Femur (tissue), 1 donor: ENCODE data around the gene BTBD9.

ENCODE experiments used
- DNase-seq: peaks from one replicate; pipeline ENCODE4 v3.0.0-alpha.2; 2017

The BTBD9 gene

DNA sequence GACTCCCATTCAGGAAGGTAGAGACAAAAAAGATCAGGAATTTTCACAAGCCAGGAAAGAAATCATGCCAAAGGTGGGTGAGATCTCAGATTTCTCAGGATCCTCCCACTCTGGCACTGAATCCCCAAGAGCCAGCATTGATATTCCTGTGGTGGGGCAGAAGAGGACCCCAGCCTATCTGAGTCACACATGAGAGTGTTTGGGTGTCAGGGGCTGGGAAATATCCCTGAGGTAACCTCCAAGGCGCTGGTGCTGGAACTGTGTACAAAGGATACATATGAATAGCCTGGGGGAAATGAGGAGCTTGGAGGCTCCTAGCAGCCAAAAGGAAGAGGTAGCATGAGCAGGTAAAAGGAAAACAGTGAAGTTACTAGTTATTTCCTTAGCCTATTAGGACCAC lies 369.4 kb downstream of the BTBD9 start:
- no peak for DNase-seq

DNA sequence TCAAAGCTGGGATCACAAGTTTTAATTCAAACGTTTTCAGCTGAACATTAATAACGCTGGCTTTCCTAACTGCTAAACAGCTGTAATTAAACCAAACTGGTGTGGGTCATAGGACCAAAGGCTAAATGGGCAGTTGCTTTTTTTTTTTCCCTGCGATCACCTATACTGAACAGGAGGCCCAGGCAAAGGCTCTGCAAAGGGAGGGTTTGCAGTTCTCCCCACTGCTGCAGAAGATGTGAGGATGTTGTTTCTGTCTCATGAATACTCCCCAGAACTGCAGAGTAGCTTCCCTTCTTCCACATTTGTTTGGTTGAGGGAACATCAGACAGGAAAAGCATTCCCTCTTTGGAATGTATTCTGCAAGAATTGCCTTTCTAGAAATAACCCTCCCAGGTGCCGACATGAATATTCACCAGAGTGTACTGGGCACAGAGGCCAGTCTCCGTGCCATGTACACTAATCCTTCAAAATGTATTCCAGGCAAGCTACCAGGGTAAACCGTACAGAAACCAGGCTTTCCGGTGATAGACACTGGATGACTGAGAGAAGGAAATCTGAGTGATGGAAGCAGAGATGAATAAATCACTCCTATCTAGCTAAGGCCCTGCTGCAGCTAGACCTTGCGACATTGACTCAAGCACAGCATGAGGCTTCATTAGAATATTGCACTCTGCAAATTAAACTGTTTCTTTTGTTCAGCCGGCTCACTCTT lies 370.1 kb downstream of the BTBD9 start:
- no peak for DNase-seq

DNA sequence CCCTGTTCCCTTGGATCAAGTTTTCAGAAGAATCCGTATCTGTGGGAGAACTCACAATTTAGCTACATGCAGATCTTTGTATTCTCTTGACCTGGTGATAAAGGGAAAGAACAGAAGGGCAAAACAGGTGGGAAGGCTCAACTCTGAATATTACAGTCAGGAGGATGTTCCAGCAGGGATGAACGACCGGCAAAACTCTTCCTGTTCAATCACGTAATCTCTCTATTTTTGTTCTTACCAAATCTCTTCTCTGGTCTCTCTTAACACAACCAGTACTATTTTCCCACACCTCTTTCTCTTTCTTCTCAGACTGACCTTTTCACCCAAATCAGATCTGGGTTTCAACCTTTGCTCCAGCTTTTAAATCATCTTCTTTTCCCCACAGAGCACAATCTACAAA lies 371.4 kb downstream of the BTBD9 start:
- no peak for DNase-seq

DNA sequence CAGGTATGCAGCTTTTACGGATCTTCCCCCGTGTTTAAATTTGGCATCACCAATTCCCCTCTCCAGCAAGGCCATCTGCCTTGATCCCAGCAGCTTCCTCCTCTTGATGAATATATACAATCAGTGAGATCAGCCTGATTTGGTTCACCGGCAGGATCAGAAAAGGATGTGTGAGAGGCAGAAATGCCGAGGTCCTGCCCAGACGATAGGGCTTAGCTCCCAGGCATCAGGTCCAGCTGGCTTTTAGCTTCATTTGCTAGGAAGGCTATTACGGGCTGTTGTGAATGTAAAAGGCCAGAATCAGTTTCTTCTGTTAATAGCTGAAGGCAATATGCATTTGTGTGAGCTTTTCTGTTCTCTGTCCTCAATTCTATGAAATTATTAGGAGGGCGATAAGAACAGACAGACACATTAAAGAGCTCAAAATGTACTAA lies 372.8 kb downstream of the BTBD9 start:
- no peak for DNase-seq

DNA sequence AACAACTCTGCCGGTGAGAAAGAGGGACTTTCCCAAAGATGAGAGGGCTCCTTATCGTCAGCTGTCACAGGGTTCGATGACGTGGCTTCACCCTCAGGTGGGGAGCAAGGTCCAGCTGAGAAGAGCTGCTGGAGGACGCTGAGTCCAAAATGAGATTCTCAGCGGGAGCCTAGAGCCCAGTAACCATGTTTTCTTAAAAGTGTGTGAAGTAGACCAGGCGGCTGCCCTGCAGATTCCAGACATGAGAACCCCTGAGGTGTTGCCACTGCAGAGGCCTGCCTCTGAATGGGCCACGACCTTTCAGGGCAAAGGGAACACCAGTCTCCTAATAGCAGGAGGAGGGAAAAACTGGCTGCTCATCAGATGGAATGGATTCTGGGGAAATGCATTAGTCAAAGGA lies 375.1 kb downstream of the BTBD9 start:
- no peak for DNase-seq

DNA sequence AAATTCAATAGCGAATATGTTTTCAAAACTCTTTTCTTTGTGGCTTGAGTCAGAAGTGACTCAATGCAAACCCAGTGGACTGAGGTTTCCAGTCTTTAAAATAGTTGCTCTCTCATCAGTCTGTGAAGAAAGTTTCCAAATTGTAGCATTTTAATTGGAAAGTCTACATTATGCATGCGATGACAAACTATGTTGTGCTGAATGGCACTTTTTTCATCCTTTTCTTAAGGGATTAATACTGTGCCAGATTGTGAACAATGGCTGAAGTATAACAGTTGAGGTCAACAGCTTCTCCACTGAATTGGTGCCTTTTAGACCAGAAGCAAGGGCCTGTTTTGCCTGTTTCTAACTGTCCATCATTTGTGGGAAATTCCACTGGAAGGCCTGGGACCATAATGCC lies 377.1 kb downstream of the BTBD9 start:
- no peak for DNase-seq

DNA sequence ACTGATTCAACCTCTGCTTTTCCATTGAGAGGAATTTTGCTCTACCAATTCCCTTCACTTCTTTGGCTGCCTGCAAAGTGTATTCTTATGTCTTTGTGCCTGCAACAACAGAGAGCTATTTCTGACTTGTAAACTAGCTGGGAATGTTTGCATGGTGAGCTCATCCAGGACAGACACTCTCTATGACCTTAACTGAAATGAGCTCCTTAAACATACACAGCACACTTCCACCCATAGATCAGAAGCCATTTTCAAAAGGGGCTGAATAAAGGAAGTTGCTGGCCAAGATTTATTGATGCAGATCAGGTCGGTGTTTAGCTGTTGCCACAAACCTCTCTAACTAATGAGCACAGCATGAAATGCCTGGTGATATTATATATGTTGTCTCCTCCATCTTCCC lies 377.7 kb downstream of the BTBD9 start:
- DNase-seq: peak; percentile 57

DNA sequence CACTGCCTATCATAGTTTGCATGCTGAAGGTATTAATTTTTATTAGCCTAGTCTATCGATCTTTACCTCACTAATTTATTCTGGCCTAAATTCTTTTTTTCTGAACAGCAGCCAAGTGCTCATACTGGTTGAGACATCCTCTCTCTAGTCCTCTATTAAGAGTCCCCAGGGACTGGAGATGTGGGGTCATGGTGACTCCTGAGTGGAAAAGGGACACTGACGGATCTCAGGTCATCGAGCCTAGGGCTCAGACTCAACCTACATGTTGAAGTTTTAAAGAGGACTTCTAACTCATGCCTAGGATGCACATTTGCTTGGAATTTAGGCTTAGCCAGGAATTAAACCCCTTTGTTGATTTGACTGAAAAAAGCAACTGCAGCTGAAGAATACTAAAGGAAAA lies 378.1 kb downstream of the BTBD9 start:
- DNase-seq: no peak

DNA sequence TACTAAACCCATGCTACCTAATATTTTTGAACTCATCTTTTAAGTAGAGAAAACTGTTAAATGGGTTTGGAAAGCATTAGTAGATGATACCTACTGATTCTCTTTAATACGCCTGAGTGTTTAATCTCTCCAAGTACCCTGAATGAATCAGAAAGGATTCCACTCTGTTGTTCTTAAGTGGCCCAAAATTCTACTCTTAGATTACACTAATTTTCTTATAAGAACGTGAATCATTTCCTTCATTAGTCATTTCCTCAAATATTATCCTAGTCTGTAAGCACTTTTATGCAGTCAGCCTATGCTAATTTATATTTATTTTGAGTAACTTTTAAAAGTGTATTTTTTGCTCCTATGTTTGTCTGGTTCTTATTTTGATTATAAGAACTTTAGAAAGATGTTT lies 380.0 kb downstream of the BTBD9 start:
- no peak for DNase-seq

DNA sequence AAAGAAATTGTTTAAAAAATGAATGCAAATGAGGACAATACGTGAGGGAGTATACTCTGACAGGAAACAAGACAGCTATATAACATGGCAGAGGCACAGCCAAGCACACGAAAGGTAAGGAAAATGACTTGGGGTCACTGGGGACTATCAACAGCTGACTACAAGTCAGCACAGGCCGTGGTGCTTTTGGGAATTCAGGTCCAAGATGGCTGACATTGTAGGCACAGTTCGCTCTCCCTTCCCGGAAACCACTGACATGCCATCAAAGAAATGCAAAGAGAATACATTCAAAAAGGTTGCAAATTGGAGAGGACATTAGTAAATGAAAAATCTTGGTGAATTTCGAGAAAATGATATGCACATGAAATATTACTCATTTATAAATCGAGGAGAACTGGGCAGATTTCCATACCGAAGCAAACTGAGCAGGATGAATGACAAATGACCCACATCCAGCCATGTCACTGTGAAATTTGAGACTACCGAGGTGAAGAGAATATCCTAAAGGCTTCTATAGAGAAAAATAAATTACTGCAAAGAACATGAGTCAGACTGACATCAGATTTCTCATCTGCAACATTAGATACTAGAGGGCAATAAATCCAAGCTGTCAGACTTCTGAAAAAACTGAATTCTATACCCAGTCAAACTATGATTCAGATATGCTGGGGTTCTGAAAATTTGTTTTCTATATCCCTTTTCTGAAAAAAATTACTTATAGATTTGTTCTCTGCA lies 391.1 kb downstream of the BTBD9 start:
- DNase-seq: no peak

DNA sequence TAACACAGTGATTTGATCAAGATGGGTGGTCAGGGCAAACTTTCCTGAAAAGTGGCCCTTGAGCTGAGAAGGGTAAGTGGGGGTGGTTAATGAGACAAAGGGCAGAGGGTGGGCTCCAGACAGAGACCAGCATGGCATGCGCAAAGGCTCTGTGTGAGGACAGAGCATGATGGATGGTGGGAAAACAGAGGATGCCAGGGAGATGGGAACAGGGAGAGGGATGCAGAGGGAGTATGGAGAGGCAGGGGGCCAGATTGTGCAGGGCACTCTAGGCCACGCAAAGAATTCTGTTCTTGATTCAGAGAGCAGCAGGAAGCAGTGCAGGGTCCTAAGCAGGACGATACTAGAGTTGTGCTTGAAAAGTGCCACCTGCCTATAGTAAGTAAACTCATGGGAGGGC lies 394.4 kb downstream of the BTBD9 start:
- DNase-seq: no peak

DNA sequence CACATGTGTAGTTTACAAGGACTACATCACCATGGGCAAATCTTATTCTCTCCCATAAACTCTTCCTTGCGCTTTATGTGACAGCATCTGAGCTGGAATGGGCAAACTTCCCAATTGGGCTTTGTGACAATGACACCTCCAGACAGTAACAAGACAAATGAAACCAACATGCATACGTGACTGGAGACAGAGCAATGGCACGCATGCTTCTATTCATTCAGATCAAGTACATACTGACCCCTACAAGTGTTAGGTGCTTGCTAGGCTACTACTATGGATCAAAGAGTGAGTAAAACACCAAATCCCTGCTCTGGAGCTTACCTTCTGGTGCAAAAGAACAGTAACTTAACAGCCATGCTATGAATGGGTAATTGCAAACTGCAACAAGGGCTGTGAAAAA lies 394.9 kb downstream of the BTBD9 start:
- no peak for DNase-seq

DNA sequence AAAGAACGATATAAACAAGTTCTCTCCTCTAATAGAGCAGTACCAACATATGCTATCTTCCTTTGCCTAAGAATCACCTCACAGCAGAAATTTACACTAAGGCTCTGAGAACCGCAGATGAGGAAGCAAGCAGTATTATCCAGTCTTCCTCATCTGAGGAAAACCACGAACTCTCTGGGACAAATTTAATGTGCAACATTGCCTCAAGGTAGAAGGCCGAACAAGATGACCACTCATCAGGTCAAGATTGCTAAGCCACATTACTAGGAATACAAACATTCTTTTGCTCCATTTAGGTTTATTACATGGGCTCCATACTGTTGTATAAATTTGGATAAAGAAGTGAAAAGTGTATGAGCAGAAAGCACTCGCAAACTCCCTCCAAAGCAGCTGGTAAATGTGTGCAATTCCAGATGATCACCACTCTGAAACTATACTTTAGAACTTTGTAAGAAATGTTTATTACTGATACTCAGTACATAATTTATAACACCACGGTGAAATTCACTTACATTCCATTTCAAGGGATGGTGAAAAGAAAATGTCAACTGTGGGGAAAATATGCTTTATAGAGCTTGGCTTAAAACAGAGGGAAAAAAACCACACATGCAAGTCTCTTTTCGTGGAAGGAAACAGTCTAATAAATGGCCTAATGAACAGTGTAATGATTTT lies 398.4 kb downstream of the BTBD9 start:
- no peak for DNase-seq

DNA sequence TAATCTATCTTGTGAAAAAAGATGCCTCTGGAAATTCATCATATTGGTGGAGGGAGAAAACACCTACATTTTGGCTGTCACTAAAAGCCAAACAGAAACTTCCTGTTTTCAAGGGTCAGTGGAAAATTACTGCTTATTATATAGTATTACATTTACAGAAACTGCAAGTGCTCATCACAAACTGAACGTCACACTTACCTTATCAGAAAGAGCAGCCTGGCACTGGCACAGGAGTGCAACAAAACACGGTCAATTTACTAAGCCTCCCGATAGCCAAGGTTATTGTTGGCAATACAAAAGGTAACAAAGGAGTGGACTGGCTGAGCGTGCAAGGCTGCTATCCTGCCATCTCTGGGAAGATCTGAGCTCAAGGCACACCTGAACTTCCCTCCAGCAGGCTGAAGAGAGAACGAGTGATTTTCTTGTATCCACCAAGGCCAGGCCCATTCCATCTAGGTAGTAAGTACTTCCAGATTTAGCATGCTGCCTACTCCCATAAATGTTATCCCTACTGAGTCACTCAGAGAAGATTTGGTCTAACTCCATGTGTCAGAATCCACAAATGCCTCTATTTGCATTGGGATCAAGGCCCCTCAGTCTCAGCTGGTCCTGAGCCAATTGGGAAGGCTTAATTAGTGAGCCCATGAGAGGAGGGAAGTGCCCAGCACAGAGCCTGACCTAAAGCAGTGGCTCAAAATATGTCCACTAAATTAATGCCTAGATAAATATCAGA lies 399.8 kb downstream of the BTBD9 start:
- no peak for DNase-seq

DNA sequence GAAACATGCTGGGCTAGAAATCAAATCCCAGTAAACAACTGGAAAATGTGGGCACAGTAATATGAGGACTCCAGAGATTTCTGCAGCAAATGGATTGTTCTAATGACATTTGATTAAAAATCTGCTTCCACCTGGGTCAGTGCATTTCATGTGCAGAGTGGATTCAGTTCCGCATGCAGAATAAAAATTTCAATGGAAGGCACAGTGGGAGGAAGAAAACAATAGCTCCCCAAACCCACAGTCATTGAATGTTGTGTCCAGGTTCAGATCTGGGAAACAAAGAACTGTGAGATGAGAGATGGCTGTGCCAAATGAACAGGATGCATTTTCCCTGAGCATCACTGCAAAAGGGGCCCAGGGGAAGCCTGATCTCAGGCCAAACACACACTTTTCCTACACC lies 403.1 kb downstream of the BTBD9 start:
- no peak for DNase-seq

DNA sequence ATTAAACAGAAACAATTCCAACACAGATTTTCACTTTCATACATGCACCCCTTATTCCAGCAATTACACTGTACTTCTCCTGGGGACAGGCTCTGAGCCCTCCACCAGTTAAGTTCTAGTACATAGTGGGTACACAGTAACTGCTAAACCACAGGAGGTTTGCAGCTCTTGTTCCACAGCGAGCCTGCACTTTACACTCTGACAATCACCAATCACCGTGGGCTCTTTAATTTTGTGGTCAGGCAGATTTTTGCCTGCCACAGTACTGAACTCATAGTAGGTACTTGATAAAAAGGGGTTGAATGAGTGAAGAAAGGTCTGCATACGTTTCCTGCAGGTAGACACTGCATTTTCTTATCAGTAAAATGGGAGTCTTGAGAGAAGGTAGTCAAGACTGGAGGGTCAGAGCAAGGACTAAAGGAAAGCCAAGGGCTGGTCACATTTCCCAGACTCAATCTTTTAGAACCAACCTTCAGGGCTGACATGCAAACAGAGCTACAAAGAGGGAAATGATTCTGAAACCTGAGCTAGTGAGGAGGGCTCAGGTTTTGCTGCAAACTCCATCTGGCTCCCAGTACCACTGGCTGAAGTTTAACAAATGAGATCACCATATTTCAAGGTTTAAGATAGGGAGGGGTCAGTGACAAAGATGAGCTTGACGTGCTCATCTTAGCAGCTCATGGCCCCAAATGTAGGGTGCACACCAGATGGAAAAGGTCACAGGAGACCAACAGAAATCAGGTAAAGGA lies 404.6 kb downstream of the BTBD9 start:
- DNase-seq: no peak

DNA sequence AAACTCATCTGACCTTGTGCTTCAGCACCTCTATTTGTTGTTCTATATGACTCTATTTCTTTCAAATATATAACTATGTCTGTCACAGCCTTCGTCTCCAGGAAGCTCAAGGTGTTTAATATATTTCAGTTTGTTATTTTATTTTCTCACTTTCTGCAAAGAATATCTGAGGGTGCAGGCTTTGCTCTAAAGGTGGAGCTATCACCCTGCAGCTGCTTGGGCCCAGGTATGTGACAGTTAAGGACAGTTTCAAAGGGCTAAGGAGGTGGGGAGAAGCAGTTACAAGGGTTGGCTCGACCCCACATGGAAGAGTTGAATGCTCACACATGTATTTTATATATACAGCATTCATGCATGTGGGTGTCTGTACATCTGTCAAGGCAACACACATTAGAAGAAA lies 405.6 kb downstream of the BTBD9 start:
- no peak for DNase-seq

DNA sequence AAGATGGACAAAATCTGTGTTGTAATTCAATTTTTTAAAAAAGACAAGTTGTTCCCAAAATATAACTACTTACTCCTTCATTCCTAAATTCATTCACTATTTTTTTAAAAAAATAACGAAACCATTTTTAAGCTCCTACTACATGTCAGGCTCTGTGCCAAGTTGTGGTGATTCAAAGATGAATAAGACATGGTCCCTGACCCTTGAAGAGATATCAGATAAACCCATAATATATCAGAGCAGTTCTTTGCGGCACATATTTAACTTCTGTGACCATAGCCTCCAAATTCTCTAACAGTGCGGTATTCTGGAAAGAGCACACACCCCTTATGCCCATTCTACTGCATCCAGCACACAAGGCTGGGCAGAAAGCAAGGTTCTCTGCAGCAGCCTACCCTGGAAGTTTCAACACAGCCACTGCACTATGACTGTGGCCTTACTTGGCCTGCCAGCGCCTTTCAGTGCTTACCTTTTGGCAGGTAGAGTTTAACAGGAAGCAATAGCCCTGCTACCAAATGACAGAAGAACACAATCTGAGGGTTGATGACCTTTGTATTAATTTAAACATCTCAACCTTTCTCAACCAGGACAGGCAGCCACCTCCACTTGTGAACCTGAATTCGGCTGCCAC lies 406.5 kb downstream of the BTBD9 start:
- no peak for DNase-seq

DNA sequence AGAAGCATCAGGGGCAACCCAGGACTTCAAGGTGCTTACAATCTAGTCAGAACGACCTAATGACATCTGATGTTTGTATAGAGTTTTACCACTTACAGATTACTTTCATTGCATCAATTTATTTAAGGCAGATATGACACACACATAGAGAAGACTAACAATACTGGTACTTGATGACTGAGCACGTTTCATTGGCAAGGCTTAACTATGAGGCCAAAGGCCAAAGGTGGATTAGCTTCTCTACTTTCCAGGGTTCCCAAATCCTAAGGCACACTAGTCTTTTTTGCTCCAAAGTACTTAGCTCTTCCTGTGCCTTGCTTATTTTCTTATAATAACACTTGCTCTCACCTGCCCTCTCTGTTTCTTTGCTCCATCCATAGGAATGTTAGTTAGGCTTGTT lies 414.0 kb downstream of the BTBD9 start:
- no peak for DNase-seq

DNA sequence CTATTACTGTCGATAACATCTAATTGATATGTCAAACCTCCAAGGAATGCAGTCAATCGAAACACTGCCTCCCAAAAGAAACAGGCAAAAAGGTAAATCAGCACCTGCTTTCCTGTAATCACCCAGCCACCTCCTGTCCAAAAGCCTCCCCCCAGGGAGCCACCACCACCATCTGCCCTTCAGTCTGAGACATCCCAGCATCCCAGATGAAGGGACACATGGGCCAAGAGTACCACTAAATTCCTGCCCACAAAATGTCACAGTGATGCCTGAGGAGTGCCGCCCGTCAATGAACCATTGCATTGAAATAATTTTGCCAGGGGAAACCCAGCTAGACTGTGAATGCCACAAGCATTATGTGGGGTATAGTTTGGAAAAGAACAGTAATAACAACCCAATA lies 418.5 kb downstream of the BTBD9 start:
- DNase-seq: no peak

DNA sequence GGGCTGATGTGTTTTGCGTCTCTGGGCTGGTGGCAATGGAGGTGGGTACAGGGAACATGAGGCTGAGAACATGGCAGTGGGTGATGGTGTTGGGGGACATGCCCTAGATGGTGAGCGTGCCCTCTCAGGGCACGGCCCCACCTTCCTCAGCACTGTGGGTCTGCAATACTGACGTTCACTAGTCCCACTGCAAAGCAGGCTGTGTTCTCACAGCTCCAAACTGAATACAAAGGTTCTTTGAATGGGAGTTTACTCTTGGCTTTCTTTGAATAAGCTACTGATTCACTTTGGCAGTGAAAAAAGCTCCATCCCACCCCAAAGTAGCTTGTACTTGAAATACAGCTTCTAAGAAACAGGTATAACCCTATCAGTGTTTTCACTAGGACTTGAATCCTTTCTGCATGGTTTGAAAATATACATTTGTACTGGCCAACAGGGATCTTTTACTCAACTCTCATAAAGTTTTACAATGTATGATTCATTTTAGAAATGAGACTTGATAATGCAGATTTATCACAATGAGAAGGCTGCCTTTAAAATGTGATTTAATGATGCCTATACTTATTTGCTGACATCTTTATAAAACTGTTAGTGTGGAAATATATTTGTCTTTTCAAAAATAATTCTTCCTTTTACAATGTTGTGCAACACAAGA lies 419.5 kb downstream of the BTBD9 start:
- DNase-seq: no peak

DNA sequence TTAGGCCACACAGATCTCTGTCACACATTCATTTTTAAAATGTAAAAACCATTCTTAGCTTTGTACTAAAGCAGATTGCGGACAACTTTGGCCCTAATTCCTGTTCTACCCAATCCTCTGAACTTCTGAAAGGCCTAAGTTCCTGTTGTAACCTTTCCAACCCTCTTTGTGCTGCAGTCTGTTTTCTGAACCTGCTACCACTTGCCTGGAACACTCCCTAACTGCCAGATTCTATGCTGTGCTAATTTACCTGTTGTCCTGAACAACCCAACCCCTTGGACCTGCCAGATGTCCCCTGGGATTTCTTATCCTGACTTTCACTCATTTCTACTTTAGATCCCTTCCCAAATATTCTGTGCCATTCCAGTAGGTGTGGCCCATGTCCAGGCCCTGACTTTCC lies 421.5 kb downstream of the BTBD9 start:
- DNase-seq: no peak
